Spleen (tissue), 11 donors: Measurements from ENCODE around the gene LRRC58. TPM values are rescaled to one million over a fixed set of nuclear protein-coding genes. Genes with fewer than 3 reads are reported as not detected.
A peak's percentile ranks its signal among the peaks of the same experiment; 100 is the strongest.
"Not testable (repeated sequence)": the region's sequence is repeated elsewhere in the genome, so short reads cannot be mapped to it uniquely, and the experiment has no call there.

ENCODE experiments used
- DNase-seq: peaks from one replicate; pipeline ENCODE4 v3.0.0-alpha.2; 2020
- H3K27ac ChIP-seq, 8 donors: fragments of 200-600 bp; sonication (generic) in 7 of 8; 1 replicate in 4 of 8; 2 replicates in 4 of 8; pipeline versions ENCODE4 v1.5.0 to v1.8.0; 2016 to 2021; ENCODE audit warnings: inconsistent platforms in 4 of 8, mild to moderate bottlenecking in 4 of 8, moderate library complexity in 1 of 8
- H3K27me3 ChIP-seq, 7 donors: fragments of 200-600 bp; sonication (generic) in 6 of 7; replicated peaks in 1 of 7; 1 replicate in 4 of 7; 2 replicates in 3 of 7; pipeline versions ENCODE4 v1.5.0 to v1.8.0; 2016 to 2021; ENCODE audit warnings: inconsistent platforms in 3 of 7, mild to moderate bottlenecking in 1 of 7
- H3K36me3 ChIP-seq, 6 donors: fragments of 200-600 bp; sonication (generic) in 5 of 6; 1 replicate in 4 of 6; 2 replicates in 2 of 6; pipeline versions ENCODE4 v1.5.0 to v1.8.0; 2016 to 2021; ENCODE audit warnings: inconsistent platforms in 2 of 6
- H3K4me1 ChIP-seq, 6 donors: fragments of 200-600 bp; sonication (generic) in 5 of 6; 1 replicate in 3 of 6; 2 replicates in 3 of 6; pipeline versions ENCODE4 v1.5.0 to v1.8.0; 2016 to 2021; ENCODE audit warnings: inconsistent platforms in 3 of 6
- H3K4me3 ChIP-seq, 8 donors: fragments of 200-600 bp; sonication (generic) in 7 of 8; 1 replicate in 4 of 8; 2 replicates in 4 of 8; pipeline versions ENCODE4 v1.5.0 to v1.8.0; 2016 to 2021; ENCODE audit warnings: inconsistent platforms in 4 of 8, mild to moderate bottlenecking in 4 of 8, moderate library complexity in 2 of 8
- H3K9me3 ChIP-seq, 8 donors: fragments of 200-600 bp; sonication (generic) in 7 of 8; 1 replicate in 4 of 8; 2 replicates in 4 of 8; pipeline versions ENCODE4 v1.5.0 to v1.8.0; 2016 to 2021; ENCODE audit warnings: inconsistent platforms in 4 of 8
- CTCF ChIP-seq, 11 experiments: fragments of 200-600 bp in 7 of 11; fragments of 450-650 bp in 4 of 11; sonication (generic) in 4 of 11; IDR thresholded peaks in 8 of 11; conservative IDR thresholded peaks in 3 of 11; 1 replicate in 7 of 11; 2 replicates in 4 of 11; pipeline versions ENCODE4 v1.4.0 to v1.8.0; 2016 to 2021; ENCODE audit warnings: antibody characterized with exemption in 11 of 11, inconsistent platforms in 4 of 11, mild to moderate bottlenecking in 1 of 11
- POLR2A ChIP-seq, 3 donors: fragments of 450-650 bp; IDR thresholded peaks; one replicate each; pipeline ENCODE4 v1.5.1; 2017; ENCODE audit warnings: antibody characterized with exemption in 3 of 3, mild to moderate bottlenecking in 1 of 3
- POLR2AphosphoS5 ChIP-seq, 3 donors: sonication (generic); formaldehyde crosslinking; IDR thresholded peaks; one replicate each; pipeline ENCODE4 v1.5.1; 2017; ENCODE audit warnings: antibody characterized with exemption in 3 of 3
- WGBS, 5 donors: extraction: QIAGEN DNeasy Blood & Tissue Kit in 3 of 5; methylation state at CpG; one replicate each; pipeline versions ENCODE4 v1.1.5 to v1.1.7; 2013 to 2018; 5-methylcytosine and 5-hydroxymethylcytosine counted together
- intact Hi-C: fragments of 100-400 bp; cut with DNase I; formaldehyde crosslinking; loops from one replicate; pipeline ENCODE4 v1.15.0; 2023; ENCODE audit warnings: low total_unique reads
- polyA plus RNA-seq, 3 donors: library from polyadenylated mRNA; stranded (reverse); fragments of 200-250 nt; gene quantifications; one replicate each; pipeline ENCODE4 v1.2.1, GENCODE V29; 2013
- total RNA-seq, 7 donors: library from RNA; depleted of rRNA in 3 of 7; stranded (reverse); fragments of >200 nt in 3 of 7; fragmentation: NEBNext Ultra II Directional in 4 of 7; extraction: Animal tissue kit (Norgen Biotek cat#: 25700) in 4 of 7; gene quantifications; one replicate each; pipeline versions ENCODE4 v1.1.0 to v1.2.1, GENCODE V29; 2016 to 2021
- donor health status: healthy with polysubstance abuse.
- donor health status: DM: no; HTN: no; CAD: no; lungs with moderate emphysema.
- donor health status: DM: no; HTN: no; CAD: no.
- donor health status: Bipolar disorder and iron deficiency.
- donor health status: healthy.
- donor health status: DM: no; HTN: no; CAD: no.
- donor health status: DM: yes; HTN: yes; CAD: no.

The LRRC58 gene
- total and polyA plus RNA-seq, 10 donors: 4.2 to 38.7 (median 21.2) TPM

GRCh38 chr3:120331076-120331475, 18.1 kb downstream of the LRRC58 start:
- DNase-seq: no peak
- Histone ChIP-seq H3K27me3 (no peaks in the 10 kb centered on the region), H3K9me3 (no peaks in the 10 kb centered on the region), H3K4me3 (no peak overlapping the region), H3K4me1 (peaks cover 0 to under 1% (median 0%) of the 10 kb centered on the region in 6 donors), H3K36me3 (peaks cover 3 to 96% (median 56%) of the 10 kb centered on the region in 6 donors), H3K27ac (no peak overlapping the region)
- intact Hi-C loops: no loop called here
- 89 to 93% (median 90%) methylated on average over 2 of the region's 2 CpGs for WGBS, 5 donors
- no peak for TF ChIP-seq POLR2AphosphoS5 (IDR thresholded peaks at IDR 0.05)
- TF ChIP-seq POLR2A (IDR thresholded peaks at IDR 0.05): no peak
- no peak for TF ChIP-seq CTCF (IDR thresholded peaks at IDR 0.05 in 8 of 11, conservative IDR thresholded peaks at IDR 0.05 in 3 of 11)

- H3K27ac ChIP-seq: no peak overlapping the region
- TF ChIP-seq POLR2A (IDR thresholded peaks at IDR 0.05) (no peak), POLR2AphosphoS5 (IDR thresholded peaks at IDR 0.05) (no peak), CTCF (IDR thresholded peaks at IDR 0.05 in 8 of 11, conservative IDR thresholded peaks at IDR 0.05 in 3 of 11) (no peak)
- no peak for DNase-seq
- H3K4me1 ChIP-seq: no peaks in the 10 kb centered on the region
- intact Hi-C loops: no loop called here
- no peaks in the 10 kb centered on the region for H3K9me3 ChIP-seq
- peaks cover 3 to 94% (median 32%) of the 10 kb centered on the region in 6 donors for H3K36me3 ChIP-seq
- 96 to 99% (median 98%) methylated on average over 2 of the region's 2 CpGs for WGBS, 5 donors
- no peaks in the 10 kb centered on the region for H3K27me3 ChIP-seq
- H3K4me3 ChIP-seq: no peak overlapping the region
These were observed 22.4 kb downstream of the LRRC58 start for GRCh38 chr3:120326784-120327183.

GRCh38 chr3:120324190-120324589, 25.0 kb downstream of the LRRC58 start:
- no peaks in the 10 kb centered on the region for H3K27me3 ChIP-seq
- DNase-seq: no peak
- 58 to 91% (median 72%) methylated on average over 1 of the region's 1 CpG for WGBS, 5 donors
- H3K4me3 ChIP-seq: no peak overlapping the region
- no peak overlapping the region for H3K27ac ChIP-seq
- H3K9me3 ChIP-seq: peaks cover 0 to 7% (median 4%) of the 10 kb centered on the region in 8 donors
- H3K4me1 ChIP-seq: no peaks in the 10 kb centered on the region
- peaks cover 0 to 69% (median 11%) of the 10 kb centered on the region in 6 donors for H3K36me3 ChIP-seq
- TF ChIP-seq POLR2A (IDR thresholded peaks at IDR 0.05): no peak
- intact Hi-C loops: no loop called here

- peaks cover 0 to 65% (median 9%) of the 10 kb centered on the region in 6 donors for H3K36me3 ChIP-seq
- H3K27me3 ChIP-seq, intact Hi-C loops, H3K27ac ChIP-seq, DNase-seq, H3K4me3 ChIP-seq, H3K9me3 ChIP-seq, H3K4me1 ChIP-seq: not testable (repeated sequence)
- 84 to 89% (median 86%) methylated on average over 4 of the region's 4 CpGs for WGBS, 5 donors
These were observed 25.4 kb downstream of the LRRC58 start for GRCh38 chr3:120323761-120324160.

- H3K4me1 ChIP-seq: no peaks in the 10 kb centered on the region
- H3K36me3 ChIP-seq: peaks cover 0 to 6% (median 0%) of the 10 kb centered on the region in 6 donors
- 90 to 94% (median 93%) methylated on average over 24 of the region's 24 CpGs for WGBS, 5 donors
- peaks cover 0 to 23% (median 16%) of the 10 kb centered on the region in 8 donors for H3K9me3 ChIP-seq
- TF ChIP-seq POLR2AphosphoS5 (IDR thresholded peaks at IDR 0.05): peak in 1 of 3 donors; percentile 27
- TF ChIP-seq POLR2A (IDR thresholded peaks at IDR 0.05): no peak
- H3K27ac ChIP-seq: no peak overlapping the region
- intact Hi-C loops: no loop called here
- DNase-seq: no peak
- H3K27me3 ChIP-seq: peaks cover 0 to 1% (median 0%) of the 10 kb centered on the region in 7 donors
- no peak overlapping the region for H3K4me3 ChIP-seq
These were observed 37.0 kb downstream of the LRRC58 start for GRCh38 chr3:120311863-120312794.
